GM18868 (cell line): ENCODE measurements around the gene GPC4.
"Not testable (repeated sequence)": the region's sequence is repeated elsewhere in the genome, so short reads cannot be mapped to it uniquely, and the experiment has no call there.

Experiments
- ATAC-seq: cut with Tn5 transposase; IDR thresholded peaks from one replicate; pipeline ENCODE4 v1.9.1; 2021; ENCODE audit warnings: mild to moderate bottlenecking, moderate library complexity; ENCODE audit not compliant: unreplicated experiment

Gene GPC4

GRCh38 chrX:133307637-133308498 is 107.4 kb downstream of the GPC4 start:
- no peak for ATAC-seq

GRCh38 chrX:133307094-133307493 is 108.2 kb downstream of the GPC4 start:
- no peak for ATAC-seq

GRCh38 chrX:133306316-133306715 is 109.0 kb downstream of the GPC4 start:
- ATAC-seq = no peak

GRCh38 chrX:133305348-133305747 is 109.9 kb downstream of the GPC4 start:
- ATAC-seq = no peak

GRCh38 chrX:133302775-133303445 is 112.4 kb downstream of the GPC4 start:
- no peak for ATAC-seq

- no peak for ATAC-seq
Measured at GRCh38 chrX:133300591-133300990, 114.7 kb downstream of the GPC4 start.

- ATAC-seq = no peak
Measured at GRCh38 chrX:133297284-133297683, 118.0 kb downstream of the GPC4 start.

- ATAC-seq = no peak
Measured at GRCh38 chrX:133294126-133294525, 121.2 kb downstream of the GPC4 start.

- no peak for ATAC-seq
Measured at GRCh38 chrX:133290076-133290475, 125.2 kb downstream of the GPC4 start.

GRCh38 chrX:133287860-133288259 is 127.4 kb downstream of the GPC4 start:
- ATAC-seq = no peak

GRCh38 chrX:133285341-133285740 is 129.9 kb downstream of the GPC4 start:
- ATAC-seq = no peak

GRCh38 chrX:133279112-133279730 is 136.1 kb downstream of the GPC4 start:
- not testable (repeated sequence) for ATAC-seq

- no peak for ATAC-seq
Measured at GRCh38 chrX:133273180-133273579, 142.1 kb downstream of the GPC4 start.

- no peak for ATAC-seq
Measured at GRCh38 chrX:133269168-133269567, 146.1 kb downstream of the GPC4 start.

- no peak for ATAC-seq
Measured at GRCh38 chrX:133267621-133268020, 147.7 kb downstream of the GPC4 start.

- no peak for ATAC-seq
Measured at GRCh38 chrX:133265331-133265730, 150.0 kb downstream of the GPC4 start.

- ATAC-seq = no peak
Measured at GRCh38 chrX:133258481-133258880, 156.8 kb downstream of the GPC4 start.

- no peak for ATAC-seq
Measured at GRCh38 chrX:133254666-133255065, 160.6 kb downstream of the GPC4 start.

GRCh38 chrX:133251204-133251603 is 164.1 kb downstream of the GPC4 start:
- no peak for ATAC-seq

- no peak for ATAC-seq
Measured at GRCh38 chrX:133250184-133251100, 164.8 kb downstream of the GPC4 start.
